Lung (tissue), 12 donors: Measurements from ENCODE around the gene MAGEB17. TPM values are rescaled to one million over a fixed set of nuclear protein-coding genes. Genes with fewer than 3 reads are reported as not detected.
"Not testable (repeated sequence)": the region's sequence is repeated elsewhere in the genome, so short reads cannot be mapped to it uniquely, and the experiment has no call there.

Source experiments
- ATAC-seq: fragments of 200-7000 bp; cut with Tn5 transposase; one replicate; pipeline ENCODE4 v1.9.1; 2020; ENCODE audit warnings: moderate number of reproducible peaks; ENCODE audit not compliant: insufficient read depth, low FRiP score
- DNase-seq, 3 donors: peaks; one replicate each; pipeline ENCODE4 v3.0.0-alpha.2; 2013 to 2017
- H3K27ac ChIP-seq, 2 donors: one replicate each; pipeline ENCODE4 v1.5.1; 2013; ENCODE audit warnings: mild to moderate bottlenecking in 2 of 2, moderate library complexity in 2 of 2, control low read depth in 1 of 2, inconsistent platforms in 1 of 2, low read depth in 1 of 2, low read length in 1 of 2
- H3K27me3 ChIP-seq, 3 donors: one replicate each; pipeline ENCODE4 v1.5.1; 2013; ENCODE audit warnings: low read length in 2 of 3; ENCODE audit not compliant: control insufficient read depth in 3 of 3, insufficient read depth in 3 of 3
- H3K36me3 ChIP-seq, 4 donors: one replicate each; pipeline ENCODE4 v1.5.1; 2013; ENCODE audit warnings: low read length in 4 of 4, mild to moderate bottlenecking in 1 of 4, moderate library complexity in 1 of 4; ENCODE audit not compliant: control insufficient read depth in 4 of 4, insufficient read depth in 4 of 4
- H3K4me1 ChIP-seq, 5 donors: one replicate each; pipeline ENCODE4 v1.5.1; 2013; ENCODE audit warnings: low read length in 5 of 5, mild to moderate bottlenecking in 2 of 5, moderate library complexity in 1 of 5; ENCODE audit not compliant: control insufficient read depth in 5 of 5, insufficient read depth in 5 of 5
- H3K4me3 ChIP-seq: one replicate; pipeline ENCODE4 v1.5.1; 2013; ENCODE audit warnings: mild to moderate bottlenecking, control low read depth, moderate library complexity
- H3K9ac ChIP-seq, 2 donors: one replicate each; pipeline ENCODE4 v1.5.1; 2013; ENCODE audit warnings: low read length in 2 of 2, control low read depth in 1 of 2; ENCODE audit not compliant: insufficient read depth in 1 of 2
- H3K9me3 ChIP-seq, 4 donors: one replicate each; pipeline ENCODE4 v1.5.1; 2013; ENCODE audit warnings: low read length in 3 of 4, mild to moderate bottlenecking in 1 of 4, moderate library complexity in 1 of 4; ENCODE audit not compliant: control insufficient read depth in 4 of 4, insufficient read depth in 3 of 4
- WGBS, 2 donors: extraction: QIAGEN DNeasy Blood & Tissue Kit; methylation state at CpG; one replicate each; pipeline ENCODE4 v1.1.7; 2013; 5-methylcytosine and 5-hydroxymethylcytosine counted together
- polyA plus RNA-seq, 2 donors: library from polyadenylated mRNA; stranded (reverse); fragments of 200-250 nt; gene quantifications; one replicate each; pipeline ENCODE4 v1.2.1, GENCODE V29; 2013
- total RNA-seq, 2 donors: library from RNA; depleted of rRNA in 1 of 2; stranded (reverse); fragments of >200 nt in 1 of 2; gene quantifications; one replicate each; pipeline ENCODE4 v1.2.1, GENCODE V29; 2014 to 2021
- TF ChIP-seq, protein P1 (sequence below): IDR thresholded peaks from 2 replicates; pipeline ENCODE4 v1.5.1; 2012; ENCODE audit warnings: mild to moderate bottlenecking; ENCODE audit errors: control extremely low read depth, extremely low read depth
- donor health status: control.
- donor health status: control.
- donor health status: Bipolar disorder and iron deficiency.
- donor health status: healthy.
- donor health status: DM: yes; HTN: yes; CAD: no.

MAGEB17 gene
- total and polyA plus RNA-seq, 4 donors, result 0.05 TPM; not detected in 3

DNA sequence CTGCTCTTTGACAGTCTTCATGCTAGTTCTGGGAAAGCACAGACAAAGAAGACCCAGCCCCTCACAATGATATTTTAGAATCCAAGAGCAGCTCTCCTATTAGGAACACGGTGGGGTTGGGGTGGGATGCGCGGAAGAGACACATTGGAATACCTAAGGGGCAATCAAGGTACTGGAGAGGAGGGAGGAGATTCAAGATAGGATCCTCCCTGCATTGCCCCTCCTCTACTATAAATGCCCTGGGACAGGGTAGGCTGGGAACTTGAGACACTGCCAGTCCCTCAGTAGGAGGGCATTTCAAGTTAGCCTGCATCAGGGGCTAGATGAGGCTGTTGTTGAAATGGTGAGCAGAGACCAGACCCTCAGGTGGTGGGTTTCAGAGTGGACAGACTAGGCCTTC, 5.1 kb downstream of the MAGEB17 start:
- Histone ChIP-seq H3K27me3 (peaks cover 0 to 21% (median 4%) of the 10 kb centered on the region in 3 donors), H3K27ac (no peak overlapping the region), H3K9me3 (peaks cover 0 to 5% (median 0%) of the 10 kb centered on the region in 4 donors), H3K36me3 (no peaks in the 10 kb centered on the region), H3K9ac (no peak overlapping the region), H3K4me1 (no peaks in the 10 kb centered on the region), H3K4me3 (no peak overlapping the region)
- TF ChIP-seq, protein P1, sequence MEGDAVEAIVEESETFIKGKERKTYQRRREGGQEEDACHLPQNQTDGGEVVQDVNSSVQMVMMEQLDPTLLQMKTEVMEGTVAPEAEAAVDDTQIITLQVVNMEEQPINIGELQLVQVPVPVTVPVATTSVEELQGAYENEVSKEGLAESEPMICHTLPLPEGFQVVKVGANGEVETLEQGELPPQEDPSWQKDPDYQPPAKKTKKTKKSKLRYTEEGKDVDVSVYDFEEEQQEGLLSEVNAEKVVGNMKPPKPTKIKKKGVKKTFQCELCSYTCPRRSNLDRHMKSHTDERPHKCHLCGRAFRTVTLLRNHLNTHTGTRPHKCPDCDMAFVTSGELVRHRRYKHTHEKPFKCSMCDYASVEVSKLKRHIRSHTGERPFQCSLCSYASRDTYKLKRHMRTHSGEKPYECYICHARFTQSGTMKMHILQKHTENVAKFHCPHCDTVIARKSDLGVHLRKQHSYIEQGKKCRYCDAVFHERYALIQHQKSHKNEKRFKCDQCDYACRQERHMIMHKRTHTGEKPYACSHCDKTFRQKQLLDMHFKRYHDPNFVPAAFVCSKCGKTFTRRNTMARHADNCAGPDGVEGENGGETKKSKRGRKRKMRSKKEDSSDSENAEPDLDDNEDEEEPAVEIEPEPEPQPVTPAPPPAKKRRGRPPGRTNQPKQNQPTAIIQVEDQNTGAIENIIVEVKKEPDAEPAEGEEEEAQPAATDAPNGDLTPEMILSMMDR, result no peak
- DNase-seq, result no peak
- no peak for ATAC-seq
- WGBS, 2 donors, result 95 to 98% methylated on average over 3 of the region's 3 CpGs

DNA sequence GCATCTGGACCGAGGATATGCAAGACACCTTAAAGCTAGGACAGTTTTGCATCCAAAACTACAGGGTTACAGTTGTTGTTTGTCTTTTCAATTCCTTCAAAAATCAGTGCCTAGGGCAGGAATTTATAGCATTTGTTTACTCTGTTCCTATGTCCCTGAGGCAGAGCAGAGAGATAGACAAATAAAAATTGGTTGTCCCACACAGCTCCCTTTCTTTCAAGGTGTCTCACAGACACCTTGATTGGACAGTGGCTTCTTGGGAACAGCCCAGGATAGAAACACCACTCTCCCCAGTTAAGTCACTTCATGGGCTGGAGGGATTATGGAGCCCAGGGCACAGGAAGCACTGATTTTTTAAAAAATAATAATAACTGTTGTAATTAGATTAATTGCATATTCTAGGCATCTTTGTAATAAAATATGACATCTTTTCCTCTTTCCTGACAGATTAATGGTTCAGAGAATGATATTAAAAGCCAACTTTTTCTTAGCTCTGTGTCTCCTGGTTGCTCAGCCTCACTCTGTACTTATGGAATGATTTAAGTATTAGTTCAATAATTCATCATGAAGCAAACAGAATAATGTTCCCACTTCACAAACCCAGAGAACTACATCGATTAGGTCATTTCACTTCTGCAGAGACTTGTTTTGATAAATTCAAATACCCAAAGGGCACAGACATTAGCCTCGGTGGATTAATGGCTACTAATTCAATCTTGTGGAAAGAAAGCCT, 8.2 kb downstream of the MAGEB17 start:
- H3K4me3 ChIP-seq, result no peak overlapping the region
- H3K36me3 ChIP-seq, result no peaks in the 10 kb centered on the region
- H3K9me3 ChIP-seq, result peaks cover 0 to 2% (median 0%) of the 10 kb centered on the region in 4 donors
- ATAC-seq (no peak), DNase-seq (no peak)
- peaks cover 0 to 18% (median 4%) of the 10 kb centered on the region in 3 donors for H3K27me3 ChIP-seq
- H3K9ac ChIP-seq, result no peak overlapping the region
- no peak overlapping the region for H3K27ac ChIP-seq
- 64 to 83% methylated on average over 3 of the region's 3 CpGs for WGBS, 2 donors
- H3K4me1 ChIP-seq, result no peaks in the 10 kb centered on the region
- TF ChIP-seq, protein P1, result no peak

DNA sequence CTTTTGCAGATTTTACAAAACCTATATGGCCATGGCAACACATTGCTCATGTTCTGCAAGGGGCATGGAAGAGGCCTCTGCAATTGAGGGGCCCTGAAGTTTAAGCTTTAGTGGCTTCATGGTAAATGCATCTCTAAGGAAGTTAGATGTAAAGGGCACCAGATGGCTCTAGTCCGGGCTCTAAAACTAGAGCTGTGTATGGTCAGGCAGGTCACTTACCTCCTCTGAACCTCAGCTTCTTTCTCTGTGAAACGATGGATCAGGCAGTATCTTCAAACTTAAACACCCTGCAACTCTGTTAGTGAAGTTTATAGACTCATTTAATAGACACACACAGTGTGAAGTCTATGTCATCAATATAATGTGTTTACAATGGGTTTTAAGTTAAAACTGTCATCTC, 10.0 kb downstream of the MAGEB17 start:
- H3K4me3 ChIP-seq, result no peak overlapping the region
- WGBS, 2 donors, result 50 to 61% methylated on average over 2 of the region's 2 CpGs
- DNase-seq, result no peak
- peaks cover 0 to 17% (median 4%) of the 10 kb centered on the region in 3 donors for H3K27me3 ChIP-seq
- TF ChIP-seq, protein P1, result no peak
- no peak overlapping the region for H3K27ac ChIP-seq
- H3K4me1 ChIP-seq, result no peaks in the 10 kb centered on the region
- H3K36me3 ChIP-seq, result no peaks in the 10 kb centered on the region
- ATAC-seq, result no peak
- no peak overlapping the region for H3K9ac ChIP-seq
- no peaks in the 10 kb centered on the region for H3K9me3 ChIP-seq

DNA sequence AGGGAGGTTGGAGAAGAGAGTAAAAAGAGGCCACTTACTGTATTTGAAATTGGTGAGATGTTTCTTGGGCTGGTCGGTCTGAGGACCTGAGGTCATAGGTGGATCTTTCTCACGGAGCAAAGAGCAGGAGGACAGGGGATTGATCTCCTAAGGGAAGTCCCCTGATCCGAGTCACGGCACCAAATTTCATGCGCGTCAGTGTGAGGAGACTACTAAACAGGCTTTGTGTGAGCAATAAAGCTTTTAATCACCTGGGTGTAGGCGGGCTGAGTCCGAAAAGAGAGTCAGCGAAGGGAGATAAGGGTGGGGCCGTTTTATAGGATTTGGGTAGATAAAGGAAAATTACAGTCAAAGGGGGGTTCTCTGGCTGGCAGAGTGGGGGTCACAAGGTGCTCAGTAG, 16.6 kb downstream of the MAGEB17 start:
- H3K36me3 ChIP-seq, H3K27ac ChIP-seq, H3K4me1 ChIP-seq, H3K9ac ChIP-seq, DNase-seq, H3K4me3 ChIP-seq, H3K9me3 ChIP-seq, ATAC-seq: not testable (repeated sequence)
- WGBS, 2 donors, result 78 to 94% methylated on average over 5 to 10 of the region's 10 CpGs
- H3K27me3 ChIP-seq, result peaks cover 0 to 35% (median 11%) of the 10 kb centered on the region in 3 donors
